ENCODE results near the gene CD9.

GRCh38 chr12:6157482-6157881 lies 42.7 kb upstream of the CD9 start:
- TF ChIP-seq CTCF (IDR thresholded peaks at IDR 0.05) (no peak), POLR2A (IDR thresholded peaks at IDR 0.05) (no peak), POLR2AphosphoS5 (IDR thresholded peaks at IDR 0.05) (no peak)

All from breast epithelium (tissue), 3 donors.